ENCODE data around the gene UMAD1.

The UMAD1 gene

DNA sequence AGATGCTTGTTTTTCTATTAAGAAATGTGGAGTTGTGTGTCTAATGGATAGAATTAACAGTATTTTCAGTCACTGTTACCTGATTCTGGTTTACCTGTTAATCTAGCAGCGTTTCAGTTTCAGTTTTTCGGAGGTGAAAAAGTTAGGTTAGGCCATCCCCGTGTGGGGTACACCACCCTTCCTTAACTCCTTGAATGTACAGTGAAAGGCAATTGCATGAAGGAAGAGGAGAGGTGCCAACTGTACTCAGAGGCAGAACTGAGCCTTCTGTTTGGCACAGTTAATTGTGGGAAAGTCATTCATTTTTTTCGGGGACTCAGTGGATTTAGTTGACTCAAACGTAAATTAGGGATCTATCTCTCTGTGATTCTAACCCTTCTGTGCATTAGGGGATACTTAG is 42.3 kb downstream of the UMAD1 start:
- no peak for DNase-seq (ENCODE audit: low spot score)
- no peak overlapping the region for H3K27ac ChIP-seq
- CTCF ChIA-PET: no interaction called here
- TF ChIP-seq, protein P1, sequence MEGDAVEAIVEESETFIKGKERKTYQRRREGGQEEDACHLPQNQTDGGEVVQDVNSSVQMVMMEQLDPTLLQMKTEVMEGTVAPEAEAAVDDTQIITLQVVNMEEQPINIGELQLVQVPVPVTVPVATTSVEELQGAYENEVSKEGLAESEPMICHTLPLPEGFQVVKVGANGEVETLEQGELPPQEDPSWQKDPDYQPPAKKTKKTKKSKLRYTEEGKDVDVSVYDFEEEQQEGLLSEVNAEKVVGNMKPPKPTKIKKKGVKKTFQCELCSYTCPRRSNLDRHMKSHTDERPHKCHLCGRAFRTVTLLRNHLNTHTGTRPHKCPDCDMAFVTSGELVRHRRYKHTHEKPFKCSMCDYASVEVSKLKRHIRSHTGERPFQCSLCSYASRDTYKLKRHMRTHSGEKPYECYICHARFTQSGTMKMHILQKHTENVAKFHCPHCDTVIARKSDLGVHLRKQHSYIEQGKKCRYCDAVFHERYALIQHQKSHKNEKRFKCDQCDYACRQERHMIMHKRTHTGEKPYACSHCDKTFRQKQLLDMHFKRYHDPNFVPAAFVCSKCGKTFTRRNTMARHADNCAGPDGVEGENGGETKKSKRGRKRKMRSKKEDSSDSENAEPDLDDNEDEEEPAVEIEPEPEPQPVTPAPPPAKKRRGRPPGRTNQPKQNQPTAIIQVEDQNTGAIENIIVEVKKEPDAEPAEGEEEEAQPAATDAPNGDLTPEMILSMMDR (conservative IDR thresholded peaks at IDR 0.05; ENCODE audit: low read depth): no peak
- POLR2A ChIA-PET (ENCODE audit: low non-redundant PET): no interaction called here

DNA sequence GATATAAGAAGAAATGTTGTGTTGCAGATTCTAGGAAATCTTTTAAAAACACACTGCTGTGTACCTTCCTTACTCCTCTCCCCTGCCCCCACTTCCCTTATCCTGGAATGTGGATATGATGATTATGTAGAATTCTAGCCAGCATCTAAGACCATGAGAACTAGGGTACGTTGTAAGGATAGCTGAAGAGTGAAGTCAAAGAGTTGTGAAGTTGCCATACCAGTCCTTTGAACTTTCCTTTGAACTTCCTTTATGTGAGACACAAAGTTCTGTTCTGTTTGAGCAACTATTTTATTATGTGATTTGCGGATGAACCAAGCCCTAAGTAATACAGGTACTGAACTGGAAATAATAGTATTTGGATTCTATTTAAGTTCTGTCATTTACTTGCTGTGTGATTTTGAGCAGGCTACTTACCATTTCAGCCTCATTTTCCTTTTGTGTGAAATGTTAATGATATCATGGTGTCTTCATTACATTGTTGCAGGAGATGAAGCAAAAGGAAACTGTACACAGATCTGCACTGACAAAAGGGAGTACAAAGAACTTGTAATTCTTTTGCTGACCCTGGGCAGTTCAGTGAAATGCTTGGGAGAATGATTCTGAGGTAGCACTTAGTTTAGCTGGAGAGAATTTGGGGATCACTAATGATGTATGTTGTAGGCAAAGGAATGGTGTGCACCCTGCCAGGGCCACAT is 46.4 kb downstream of the UMAD1 start:
- CTCF ChIA-PET: no interaction called here

DNA sequence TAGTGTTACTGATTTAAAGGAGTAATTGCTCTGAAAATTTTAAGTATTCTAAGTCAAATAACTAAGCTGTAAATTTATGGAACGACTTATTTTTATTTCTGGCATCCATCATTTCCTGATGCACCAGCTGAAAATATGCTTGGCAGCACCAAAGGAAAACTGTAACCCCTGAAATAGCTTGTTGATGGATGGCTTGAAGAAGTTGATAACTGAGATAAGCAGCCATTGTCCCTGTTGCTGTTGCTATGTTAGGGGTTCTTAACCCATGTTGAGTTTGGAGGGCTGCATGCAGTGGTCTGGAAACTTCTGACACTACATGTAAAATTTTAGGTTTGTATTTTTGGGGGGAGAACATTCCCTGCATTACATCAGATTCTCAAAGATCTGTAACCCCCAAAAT is 47.2 kb downstream of the UMAD1 start:
- POLR2A ChIA-PET (ENCODE audit: low non-redundant PET): no interaction called here
- no peak for DNase-seq (ENCODE audit: low spot score)
- CTCF ChIA-PET: interaction anchor here (0.9 kb wide), 1 partner anchor 10 kb away, joined by 3 read pairs; no protein-coding TSS in a partner anchor

More for the DNA sequence above, 46.4 kb downstream of the UMAD1 start:
- no peak overlapping the region for H3K27ac ChIP-seq
- no peak for DNase-seq (ENCODE audit: low spot score)
- POLR2A ChIA-PET (ENCODE audit: low non-redundant PET): no interaction called here
- TF ChIP-seq, protein P1 (conservative IDR thresholded peaks at IDR 0.05; ENCODE audit: low read depth): no peak

DNA sequence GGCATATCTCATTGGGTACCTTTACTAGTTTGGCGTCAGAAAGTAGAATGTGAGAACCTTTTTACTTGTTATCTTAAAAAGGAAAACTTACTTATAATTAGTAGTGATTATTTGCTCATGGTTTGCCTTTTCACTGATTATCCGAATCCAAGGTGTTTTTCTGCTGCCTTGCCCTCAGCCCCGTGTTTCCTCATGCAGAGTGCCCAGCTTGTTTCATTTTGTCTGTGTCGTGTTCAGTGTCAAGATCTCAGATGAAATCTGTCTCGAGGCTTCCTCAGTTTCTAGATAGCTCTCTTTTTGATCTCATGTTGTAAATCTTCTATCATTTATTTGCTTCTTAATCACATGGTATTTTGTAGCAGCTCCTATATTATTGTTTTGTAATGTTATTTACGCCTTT is 47.8 kb downstream of the UMAD1 start:
- TF ChIP-seq, protein P1 (conservative IDR thresholded peaks at IDR 0.05; ENCODE audit: low read depth): no peak
- POLR2A ChIA-PET (ENCODE audit: low non-redundant PET): no interaction called here
- CTCF ChIA-PET: interaction anchor here (0.9 kb wide), 1 partner anchor 10 kb away, joined by 3 read pairs; no protein-coding TSS in a partner anchor

More for the DNA sequence above, 47.2 kb downstream of the UMAD1 start:
- H3K27ac ChIP-seq: no peak overlapping the region
- TF ChIP-seq, protein P1 (conservative IDR thresholded peaks at IDR 0.05; ENCODE audit: low read depth): no peak

DNA sequence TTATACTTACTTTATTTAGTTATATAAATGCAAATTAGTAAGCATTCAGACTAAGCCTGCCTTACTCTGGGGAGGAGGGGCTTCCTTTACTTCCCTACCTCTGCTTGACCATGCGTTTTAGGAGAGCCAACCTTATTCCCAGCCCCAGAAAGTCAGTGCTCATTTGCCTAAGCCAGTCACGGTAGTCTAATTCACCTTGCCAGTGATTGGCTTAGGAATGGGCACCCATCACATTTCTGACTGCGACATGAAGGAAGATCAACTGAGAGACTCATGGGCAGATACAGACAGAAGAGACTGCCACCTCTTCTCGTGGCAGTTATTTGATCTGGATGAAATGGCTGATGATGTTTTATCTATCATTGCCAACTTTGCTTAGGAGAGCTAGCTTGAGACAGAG is 48.4 kb downstream of the UMAD1 start:
- CTCF ChIA-PET: no interaction called here
- H3K27ac ChIP-seq: no peak overlapping the region
- DNase-seq (ENCODE audit: low spot score): no peak
- TF ChIP-seq, protein P1 (conservative IDR thresholded peaks at IDR 0.05; ENCODE audit: low read depth): no peak
- POLR2A ChIA-PET (ENCODE audit: low non-redundant PET): no interaction called here

More for the DNA sequence above, 47.8 kb downstream of the UMAD1 start:
- DNase-seq (ENCODE audit: low spot score): no peak
- no peak overlapping the region for H3K27ac ChIP-seq

DNA sequence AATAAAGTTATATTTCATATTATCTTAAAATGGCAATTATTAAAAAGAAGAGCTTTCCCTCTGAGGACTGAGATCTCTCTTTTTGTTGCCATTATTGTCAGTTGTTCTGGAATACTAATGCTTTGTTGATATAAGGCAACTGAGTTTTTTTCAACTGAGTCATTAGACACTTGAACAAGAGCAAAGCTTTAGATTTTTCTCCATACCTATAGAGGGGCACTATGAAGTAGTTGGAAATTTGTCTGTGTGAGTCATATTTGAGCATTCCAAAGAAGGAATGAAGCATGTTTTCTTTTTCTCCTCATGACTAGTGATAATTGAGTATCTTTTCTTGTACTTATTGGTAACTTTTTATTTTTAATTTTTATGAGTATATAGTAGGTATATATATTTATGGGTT is 53.3 kb downstream of the UMAD1 start:
- POLR2A ChIA-PET (ENCODE audit: low non-redundant PET): no interaction called here
- peak; percentile 68 for DNase-seq (ENCODE audit: low spot score)
- TF ChIP-seq, protein P1 (conservative IDR thresholded peaks at IDR 0.05; ENCODE audit: low read depth): no peak
- CTCF ChIA-PET: interaction anchor here (0.5 kb wide), 1 partner anchor 728 kb away, joined by 3 read pairs; no protein-coding TSS in a partner anchor
- H3K27ac ChIP-seq: no peak overlapping the region
